Jurkat, Clone E6-1 (cell line): ENCODE data around the gene KATNB1. TPM values are rescaled to one million over a fixed set of nuclear protein-coding genes. Genes with fewer than 3 reads are reported as not detected.

Experiments
- DNase-seq: peaks from one replicate; pipeline ENCODE4 v3.0.0-alpha.2; 2011; ENCODE audit warnings: low read depth, low spot score
- H3K4me3 ChIP-seq: 2 replicates; pipeline ENCODE4 v1.5.1; 2011; ENCODE audit warnings: mild to moderate bottlenecking, low read length, control low read depth, moderate library complexity
- polyA plus RNA-seq: library from polyadenylated mRNA; unstranded; fragments of >200 nt; gene quantifications from one replicate; pipeline ENCODE4 v1.2.1, GENCODE V29; 2012; ENCODE audit warnings: missing spikeins; ENCODE audit not compliant: insufficient read length, insufficient read depth

KATNB1 gene
- 45.6 TPM for polyA plus RNA-seq

GRCh38 chr16:57735755-57736418 is at the start of gene KATNB1:
Gene KATNB1 (plus strand): TSS chr16:57735770. CDS start chr16:57737244, 1,474 bp downstream.
- H3K4me3 ChIP-seq: peak within 1 kb of the TSS; percentile 92
- no peak for DNase-seq

- no peak for DNase-seq
- H3K4me3 ChIP-seq: no peak overlapping the region
These were observed 49.0 kb upstream of the KATNB1 start for GRCh38 chr16:57686577-57686976.

- no peak overlapping the region for H3K4me3 ChIP-seq
- no peak for DNase-seq
These were observed 48.1 kb upstream of the KATNB1 start for GRCh38 chr16:57687363-57687929.

- DNase-seq: no peak
- peak overlapping the region; percentile 61 for H3K4me3 ChIP-seq
These were observed 47.0 kb upstream of the KATNB1 start for GRCh38 chr16:57688487-57688986.

- H3K4me3 ChIP-seq: peak overlapping the region; percentile 61
- no peak for DNase-seq
These were observed 46.4 kb upstream of the KATNB1 start for GRCh38 chr16:57688987-57689761.

GRCh38 chr16:57689762-57690558 is 45.6 kb upstream of the KATNB1 start:
- DNase-seq: peak; percentile 97
- H3K4me3 ChIP-seq: peak overlapping the region; percentile 61

- DNase-seq: no peak
These were observed 44.6 kb upstream of the KATNB1 start for GRCh38 chr16:57690782-57691471.

GRCh38 chr16:57692636-57693035 is 42.9 kb upstream of the KATNB1 start:
- DNase-seq: no peak
- no peak overlapping the region for H3K4me3 ChIP-seq

More at GRCh38 chr16:57690782-57691471, 44.6 kb upstream of the KATNB1 start:
- H3K4me3 ChIP-seq: no peak overlapping the region

GRCh38 chr16:57693550-57693949 is 42.0 kb upstream of the KATNB1 start:
- no peak for DNase-seq
- H3K4me3 ChIP-seq: no peak overlapping the region

GRCh38 chr16:57694231-57694724 is 41.3 kb upstream of the KATNB1 start:
- H3K4me3 ChIP-seq: peak overlapping the region; percentile 49
- no peak for DNase-seq

- H3K4me3 ChIP-seq: peak within 1 kb of the TSS; percentile 49
- peak; percentile 71 for DNase-seq
These were observed 40.6 kb upstream of the KATNB1 start, which contains the start of gene DRC7 for GRCh38 chr16:57694725-57695679. Gene DRC7 (plus strand): TSS chr16:57694806. CDS start chr16:57697950, 3,144 bp downstream.

- no peak overlapping the region for H3K4me3 ChIP-seq
These were observed 39.9 kb upstream of the KATNB1 start for GRCh38 chr16:57695680-57696069.

GRCh38 chr16:57696240-57696639 is 39.3 kb upstream of the KATNB1 start:
- DNase-seq: no peak

More at GRCh38 chr16:57695680-57696069, 39.9 kb upstream of the KATNB1 start:
- no peak for DNase-seq

GRCh38 chr16:57697896-57698537 is 37.6 kb upstream of the KATNB1 start:
- DNase-seq: no peak
- no peak overlapping the region for H3K4me3 ChIP-seq

More at GRCh38 chr16:57696240-57696639, 39.3 kb upstream of the KATNB1 start:
- no peak overlapping the region for H3K4me3 ChIP-seq

- H3K4me3 ChIP-seq: no peak overlapping the region
- no peak for DNase-seq
These were observed 36.7 kb upstream of the KATNB1 start for GRCh38 chr16:57698812-57699405.

- no peak overlapping the region for H3K4me3 ChIP-seq
- no peak for DNase-seq
These were observed 36.1 kb upstream of the KATNB1 start for GRCh38 chr16:57699481-57699880.
